MV-4-11 (cell line): Measurements from ENCODE around the gene PTPRT.
A peak's percentile ranks its signal among the peaks of the same experiment; 100 is the strongest.

Source experiments
- DNase-seq: peaks from one replicate; lab custom pipeline; 2025; lab: John Stamatoyannopoulos, UW

The PTPRT gene

GRCh38 chr20:42043921-42044320 is 1145.8 kb downstream of the PTPRT start:
- no peak for DNase-seq

- DNase-seq = no peak
These were observed 1148.6 kb downstream of the PTPRT start for GRCh38 chr20:42041000-42041565.

- DNase-seq = no peak
These were observed 1161.9 kb downstream of the PTPRT start for GRCh38 chr20:42027746-42028268.

GRCh38 chr20:42026599-42026998 is 1163.1 kb downstream of the PTPRT start:
- DNase-seq = no peak

GRCh38 chr20:42024653-42025052 is 1165.1 kb downstream of the PTPRT start:
- peak; percentile 19 for DNase-seq
